Natural killer cell treated with Interleukin-12 subunit alpha and Interleukin-12 subunit beta and Interleukin-15 and Interleukin-18, amount 100 ng/mL, for 72 hours (primary cell): ENCODE data around the gene GUCY2F. TPM values are rescaled to one million over a fixed set of nuclear protein-coding genes. Genes with fewer than 3 reads are reported as not detected.

Experiments
- ATAC-seq, 2 donors: fragments of 150-1000 bp; cut with Tn5 transposase in 1 of 2; sonication (Bioruptor Pico), chemical (Tn5 transposase) in 1 of 2; 2 replicates each; pipeline ENCODE4 v1.10.0; 2021
- DNase-seq: peaks from one replicate; pipeline ENCODE4 v3.0.0; 2022; ENCODE audit warnings: low spot score
- H3K27ac Mint-ChIP-seq, 2 donors: 1 replicate in 1 of 2; 2 replicates in 1 of 2; pipeline ENCODE4 v1.8.0; 2022; ENCODE audit warnings: mixed read lengths in 2 of 2, mild to moderate bottlenecking in 1 of 2, moderate library complexity in 1 of 2
- H3K27me3 Mint-ChIP-seq, 2 donors: 1 replicate in 1 of 2; 2 replicates in 1 of 2; pipeline ENCODE4 v1.8.0; 2022; ENCODE audit warnings: mixed read lengths in 2 of 2
- H3K36me3 Mint-ChIP-seq: one replicate; pipeline ENCODE4 v1.8.0; 2022; ENCODE audit warnings: mixed read lengths
- H3K4me1 Mint-ChIP-seq, 2 donors: 1 replicate in 1 of 2; 2 replicates in 1 of 2; pipeline ENCODE4 v1.8.0; 2022; ENCODE audit warnings: low read depth in 2 of 2, mixed read lengths in 2 of 2, mild to moderate bottlenecking in 1 of 2
- H3K4me3 Mint-ChIP-seq: one replicate; pipeline ENCODE4 v1.8.0; 2022; ENCODE audit warnings: mixed read lengths
- H3K9me3 Mint-ChIP-seq: 2 replicates; pipeline ENCODE4 v1.8.0; 2022; ENCODE audit warnings: mixed read lengths
- total RNA-seq, 2 donors: library from RNA; stranded (reverse); gene quantifications; one replicate each; pipeline ENCODE4 v1.2.3, GENCODE V29; 2022

Gene GUCY2F
- not detected for total RNA-seq

- no peak for DNase-seq
- ATAC-seq = no peak
- no peak within 1 kb of the TSS for H3K27ac Mint-ChIP-seq
These were observed at the start of gene GUCY2F for GRCh38 chrX:109481986-109482385. Gene GUCY2F (minus strand): TSS chrX:109482086. CDS start chrX:109475936, 6,150 bp downstream.

DNA sequence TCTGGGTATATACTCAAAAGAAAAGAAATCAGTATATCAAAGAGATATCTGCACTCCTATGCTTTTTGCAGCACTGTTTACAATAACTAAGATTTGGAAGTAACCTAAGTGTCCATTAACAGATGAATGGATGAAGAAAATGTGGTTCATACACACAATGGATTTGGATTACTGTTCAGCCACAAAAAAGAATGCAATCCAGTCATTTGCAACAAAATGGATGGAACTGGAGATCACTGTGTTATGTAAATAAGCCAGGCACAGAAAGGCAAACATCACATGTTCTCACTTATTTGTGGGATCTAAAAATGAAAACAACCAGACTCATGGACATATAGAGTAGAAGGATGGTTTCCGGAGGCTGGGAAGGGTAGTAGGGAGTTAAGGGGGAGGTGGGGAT, 37.1 kb upstream of the GUCY2F start:
- Mint-ChIP-seq H3K27me3 (peaks cover 35 to 39% of the 10 kb centered on the region in 2 donors), H3K4me3 (no peak overlapping the region), H3K27ac (no peak overlapping the region), H3K36me3 (no peaks in the 10 kb centered on the region), H3K4me1 (no peaks in the 10 kb centered on the region), H3K9me3 (no peaks in the 10 kb centered on the region)
- ATAC-seq = no peak
- DNase-seq = no peak

More at GRCh38 chrX:109481986-109482385, at the start of gene GUCY2F:
- no peak within 1 kb of the TSS for H3K4me3 Mint-ChIP-seq
- H3K36me3 Mint-ChIP-seq = no peaks in the 10 kb centered on the region
- H3K27me3 Mint-ChIP-seq = peaks cover 12 to 14% of the 10 kb centered on the region in 2 donors
- H3K9me3 Mint-ChIP-seq = no peaks in the 10 kb centered on the region
- no peaks in the 10 kb centered on the region for H3K4me1 Mint-ChIP-seq

- Mint-ChIP-seq H3K27me3 (peaks cover 38 to 43% of the 10 kb centered on the region in 2 donors), H3K4me3 (no peak overlapping the region), H3K9me3 (no peaks in the 10 kb centered on the region), H3K36me3 (no peaks in the 10 kb centered on the region), H3K27ac (no peak overlapping the region), H3K4me1 (no peaks in the 10 kb centered on the region)
- ATAC-seq (no peak), DNase-seq (no peak)
These were observed 29.2 kb upstream of the GUCY2F start for GRCh38 chrX:109511113-109511512.

DNA sequence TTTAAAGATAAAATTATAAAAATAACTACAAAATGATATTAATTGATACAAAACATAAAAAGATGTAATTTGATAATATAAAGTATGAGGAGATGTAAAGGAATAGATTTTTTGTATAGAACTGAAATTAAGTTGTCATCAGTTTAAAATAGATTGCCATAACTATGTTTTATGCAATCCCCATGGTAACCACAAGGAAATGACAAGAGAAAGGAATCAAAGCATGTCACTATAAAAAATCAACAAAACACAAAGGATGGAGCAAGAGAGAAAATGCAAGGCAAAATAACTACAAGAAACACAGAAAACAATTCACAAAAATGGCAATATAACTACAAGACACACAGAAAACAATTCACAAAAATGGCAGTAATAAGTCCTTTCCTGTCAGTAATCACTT, 27.0 kb upstream of the GUCY2F start:
- H3K27me3 Mint-ChIP-seq = peaks cover 26 to 33% of the 10 kb centered on the region in 2 donors
- no peak overlapping the region for H3K27ac Mint-ChIP-seq
- no peaks in the 10 kb centered on the region for H3K36me3 Mint-ChIP-seq
- no peaks in the 10 kb centered on the region for H3K4me1 Mint-ChIP-seq
- ATAC-seq (no peak), DNase-seq (no peak)
- no peaks in the 10 kb centered on the region for H3K9me3 Mint-ChIP-seq
- H3K4me3 Mint-ChIP-seq = no peak overlapping the region

- ATAC-seq = no peak
- Mint-ChIP-seq H3K27ac (no peak overlapping the region), H3K4me3 (no peak overlapping the region), H3K36me3 (no peaks in the 10 kb centered on the region), H3K9me3 (no peaks in the 10 kb centered on the region), H3K27me3 (peaks cover 2 to 16% of the 10 kb centered on the region in 2 donors), H3K4me1 (no peaks in the 10 kb centered on the region)
- DNase-seq = no peak
These were observed 19.3 kb upstream of the GUCY2F start for GRCh38 chrX:109501176-109501575.

DNA sequence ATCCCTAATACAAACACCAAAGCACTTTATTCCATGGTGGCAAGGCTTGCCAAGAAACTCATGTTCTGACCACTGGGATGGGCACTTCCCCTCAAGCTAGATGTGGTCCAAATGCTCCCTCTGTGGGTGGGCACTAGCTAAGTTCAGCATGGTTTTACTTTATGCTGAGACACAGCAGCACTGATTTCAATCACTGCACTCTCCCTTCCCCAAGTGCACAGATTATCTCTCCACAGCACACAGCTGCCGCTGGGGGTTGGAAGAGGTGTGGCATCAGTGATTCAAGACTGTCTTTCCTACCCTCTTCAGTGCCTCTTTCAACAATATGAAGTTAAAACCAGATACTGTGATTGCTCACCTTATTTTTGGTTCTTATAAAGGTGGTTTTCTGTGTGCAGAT, 16.5 kb upstream of the GUCY2F start:
- H3K36me3 Mint-ChIP-seq = no peaks in the 10 kb centered on the region
- H3K27me3 Mint-ChIP-seq = peaks cover 10 to 23% of the 10 kb centered on the region in 2 donors

DNA sequence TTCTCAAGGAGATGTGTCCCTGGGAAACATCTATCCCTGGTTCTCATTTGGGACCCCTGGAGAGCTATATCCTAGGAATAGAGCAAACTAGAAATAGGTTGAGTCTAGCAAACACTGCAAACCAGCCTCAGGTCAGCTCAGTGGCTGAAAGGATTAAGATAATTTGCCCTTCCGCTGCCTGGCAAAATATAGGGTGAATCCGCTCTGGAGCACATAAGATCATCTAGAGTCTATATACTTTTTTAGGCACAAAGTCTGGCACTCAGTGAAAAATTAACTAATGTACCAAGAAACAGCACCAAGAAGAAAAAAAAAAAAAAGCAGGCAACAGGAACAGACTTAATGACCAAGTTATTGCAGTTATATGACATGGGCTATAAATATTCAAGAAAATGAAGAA, 7.3 kb upstream of the GUCY2F start:
- Mint-ChIP-seq H3K4me3 (no peak overlapping the region), H3K9me3 (no peaks in the 10 kb centered on the region), H3K27ac (no peak overlapping the region), H3K27me3 (peaks cover 7 to 12% of the 10 kb centered on the region in 2 donors), H3K4me1 (no peaks in the 10 kb centered on the region), H3K36me3 (no peaks in the 10 kb centered on the region)
- no peak for ATAC-seq
- DNase-seq = no peak

More for the DNA sequence above, 16.5 kb upstream of the GUCY2F start:
- no peak for DNase-seq
- no peaks in the 10 kb centered on the region for H3K4me1 Mint-ChIP-seq
- H3K4me3 Mint-ChIP-seq = no peak overlapping the region
- ATAC-seq = no peak
- H3K27ac Mint-ChIP-seq = no peak overlapping the region
- H3K9me3 Mint-ChIP-seq = no peaks in the 10 kb centered on the region

- H3K9me3 Mint-ChIP-seq = no peaks in the 10 kb centered on the region
These were observed 5.8 kb upstream of the GUCY2F start for GRCh38 chrX:109487640-109488039.

DNA sequence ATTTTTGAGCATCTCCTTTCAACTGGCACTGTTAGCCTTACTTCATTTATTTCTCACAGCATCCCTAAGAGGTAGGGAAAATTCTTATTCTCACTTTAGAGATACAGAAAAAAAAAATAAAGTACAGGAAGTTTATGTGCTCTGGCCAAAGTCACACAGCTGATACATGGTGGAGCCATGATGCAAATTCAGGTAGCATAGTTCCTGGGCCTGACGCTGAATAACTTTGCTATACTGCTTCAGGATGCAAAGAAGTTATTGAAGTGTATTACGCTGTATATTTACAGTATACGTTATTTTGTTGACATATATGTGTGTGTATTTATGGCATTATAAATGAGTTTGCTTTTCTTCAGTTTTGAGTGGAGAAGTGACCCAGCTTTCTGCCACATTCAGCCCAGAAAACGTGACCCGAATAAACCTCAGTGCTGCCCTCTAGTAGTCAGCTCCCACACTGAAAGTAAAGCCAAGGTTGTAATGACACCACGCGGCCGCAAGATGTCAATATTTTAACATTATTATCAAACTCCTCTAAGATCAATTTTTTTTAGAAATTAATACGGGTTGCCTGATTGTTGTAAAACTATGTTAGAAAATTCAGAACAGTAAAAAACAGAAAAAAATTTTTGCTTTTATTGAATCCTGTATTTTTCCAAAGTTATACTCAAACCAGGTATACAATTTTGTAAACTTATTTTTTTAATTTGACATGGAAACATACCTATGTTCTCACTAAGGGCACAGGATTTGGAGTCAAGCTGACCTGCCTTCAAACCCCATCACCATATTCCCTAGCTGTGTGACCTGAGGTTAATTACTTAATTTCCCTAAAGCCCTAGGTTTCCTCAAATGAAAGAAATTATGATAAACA, 3.8 kb upstream of the GUCY2F start:
- Mint-ChIP-seq H3K4me3 (no peak overlapping the region), H3K36me3 (no peaks in the 10 kb centered on the region), H3K27ac (no peak overlapping the region), H3K27me3 (peaks cover 12 to 14% of the 10 kb centered on the region in 2 donors), H3K9me3 (no peaks in the 10 kb centered on the region), H3K4me1 (no peaks in the 10 kb centered on the region)
- ATAC-seq (peak in 1 of 2 donors; percentile 81), DNase-seq (no peak)

More at GRCh38 chrX:109487640-109488039, 5.8 kb upstream of the GUCY2F start:
- Mint-ChIP-seq H3K36me3 (no peaks in the 10 kb centered on the region), H3K4me1 (no peaks in the 10 kb centered on the region), H3K27me3 (peaks cover 4 to 10% of the 10 kb centered on the region in 2 donors), H3K4me3 (no peak overlapping the region), H3K27ac (no peak overlapping the region)
- no peak for DNase-seq
- no peak for ATAC-seq

DNA sequence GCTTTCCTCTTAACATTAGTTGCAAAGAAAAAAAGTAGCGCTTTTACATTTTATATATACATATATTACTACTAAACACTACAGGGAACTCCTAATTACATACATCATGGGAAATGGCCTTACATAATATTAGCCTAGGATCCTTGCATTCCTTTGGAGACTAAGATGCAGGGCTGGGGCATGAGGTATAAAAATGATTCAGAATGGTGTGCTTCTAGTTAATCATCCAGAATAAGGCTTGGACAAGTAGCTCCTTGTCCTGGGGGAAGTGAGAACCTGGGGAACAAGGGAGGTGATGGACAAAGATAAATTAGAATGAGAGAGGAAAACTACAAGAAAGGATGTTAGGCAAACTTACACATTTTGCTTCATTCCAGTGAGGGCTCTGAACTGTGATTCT, 3.0 kb upstream of the GUCY2F start:
- Mint-ChIP-seq H3K4me3 (no peak overlapping the region), H3K27ac (no peak overlapping the region), H3K27me3 (peaks cover 12 to 14% of the 10 kb centered on the region in 2 donors), H3K4me1 (no peaks in the 10 kb centered on the region), H3K36me3 (no peaks in the 10 kb centered on the region), H3K9me3 (no peaks in the 10 kb centered on the region)
- no peak for ATAC-seq
- DNase-seq = no peak

DNA sequence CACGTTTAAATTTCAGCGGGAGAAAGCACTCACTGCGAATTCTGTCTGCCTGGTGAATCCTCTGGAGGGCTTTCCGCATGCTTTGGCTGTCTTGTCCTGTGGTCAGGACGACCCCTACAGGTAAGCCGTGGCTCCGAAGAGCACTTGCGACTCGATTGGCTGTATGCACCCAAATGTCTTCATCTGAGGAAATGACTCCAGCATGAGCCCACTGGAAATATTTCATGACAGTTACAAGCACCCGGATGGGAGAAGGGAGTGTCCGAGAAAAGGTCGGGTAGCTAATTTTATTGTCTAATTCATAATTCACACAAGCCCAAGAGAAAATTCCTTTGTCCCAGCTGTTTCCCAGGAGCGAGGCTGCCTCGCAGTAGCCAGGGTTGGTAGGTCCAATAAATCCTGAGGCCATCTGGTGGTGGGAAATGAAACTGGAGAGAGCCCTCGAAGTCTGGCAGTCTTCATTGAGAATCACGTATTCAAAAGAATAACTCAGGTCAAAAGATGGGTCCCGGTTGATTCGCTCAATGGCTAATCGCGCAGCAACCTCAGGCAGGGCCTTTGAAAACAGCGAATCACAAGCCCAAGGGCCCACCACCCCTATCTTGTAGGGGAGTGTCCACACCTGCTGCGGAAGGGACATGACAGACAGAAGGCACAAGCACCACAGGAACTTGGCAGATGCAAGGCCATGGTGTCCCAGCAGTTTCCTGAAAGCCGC, 6.6 kb downstream of the GUCY2F start:
- no peak for DNase-seq

DNA sequence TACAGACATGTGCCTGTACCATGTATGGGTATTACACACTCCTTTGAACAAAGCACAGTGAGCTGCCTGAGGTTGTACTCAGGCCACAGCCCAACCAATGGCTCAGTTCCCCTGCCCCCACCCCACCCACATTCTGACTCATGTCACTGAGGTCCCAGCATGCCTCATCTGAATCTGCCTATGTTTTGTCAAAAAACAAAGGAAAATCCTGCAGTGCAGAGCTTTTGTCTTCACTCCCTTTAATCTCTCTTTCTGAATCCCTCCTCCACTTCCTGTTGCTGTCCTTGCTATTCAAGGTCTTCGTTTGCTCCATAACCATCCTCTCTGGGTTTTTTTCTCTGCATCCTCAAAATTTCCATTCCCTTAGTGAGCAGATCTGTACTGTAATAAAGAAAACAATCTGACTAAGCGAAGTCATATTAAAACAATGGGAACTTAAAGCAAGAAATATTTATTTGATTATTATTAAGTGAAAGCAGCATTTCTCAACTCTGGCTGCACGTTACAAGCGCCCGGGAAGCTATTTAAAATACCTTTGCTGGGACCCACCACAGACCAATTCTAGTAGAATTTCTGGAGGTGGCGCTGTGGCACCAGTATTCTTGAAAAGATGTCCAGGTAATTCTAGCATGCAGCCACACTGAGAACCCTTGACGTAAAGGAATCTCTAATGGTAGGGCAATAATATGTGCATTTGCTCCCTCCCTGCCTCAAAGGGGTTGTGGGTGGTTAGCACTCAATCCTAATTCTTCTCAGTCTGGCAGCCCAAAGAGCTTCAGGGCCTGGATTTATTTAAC, 8.7 kb downstream of the GUCY2F start:
- H3K4me1 Mint-ChIP-seq = peaks cover 0 to 3% of the 10 kb centered on the region in 2 donors
- H3K9me3 Mint-ChIP-seq = no peaks in the 10 kb centered on the region
- no peak for ATAC-seq
- no peak overlapping the region for H3K27ac Mint-ChIP-seq
- no peaks in the 10 kb centered on the region for H3K36me3 Mint-ChIP-seq
- H3K27me3 Mint-ChIP-seq = peaks cover 10 to 22% of the 10 kb centered on the region in 2 donors
- H3K4me3 Mint-ChIP-seq = no peak overlapping the region
- DNase-seq = no peak

More for the DNA sequence above, 6.6 kb downstream of the GUCY2F start:
- Mint-ChIP-seq H3K27ac (no peak overlapping the region), H3K4me1 (peaks cover 0 to 3% of the 10 kb centered on the region in 2 donors), H3K27me3 (peaks cover 10 to 14% of the 10 kb centered on the region in 2 donors), H3K9me3 (no peaks in the 10 kb centered on the region), H3K4me3 (no peak overlapping the region), H3K36me3 (no peaks in the 10 kb centered on the region)
- no peak for ATAC-seq

- Mint-ChIP-seq H3K4me3 (no peak overlapping the region), H3K27me3 (peaks cover 22 to 33% of the 10 kb centered on the region in 2 donors), H3K27ac (no peak overlapping the region), H3K4me1 (no peaks in the 10 kb centered on the region), H3K9me3 (no peaks in the 10 kb centered on the region), H3K36me3 (peaks cover 4% of the 10 kb centered on the region)
- no peak for ATAC-seq
- DNase-seq = no peak
These were observed 17.7 kb downstream of the GUCY2F start for GRCh38 chrX:109464231-109464630.
